Middle frontal gyrus (tissue), 1 donor: ENCODE measurements around the gene NPAT.
"Not testable (repeated sequence)": the region's sequence is repeated elsewhere in the genome, so short reads cannot be mapped to it uniquely, and the experiment has no call there.

Experiments used
- DNase-seq: peaks from one replicate; pipeline ENCODE4 v3.0.0-alpha.2; 2015; ENCODE audit warnings: low spot score; ENCODE audit errors: extremely low spot score

The NPAT gene

GRCh38 chr11:108218912-108219783 is 3.3 kb downstream of the NPAT start:
- no peak for DNase-seq

GRCh38 chr11:108218455-108218854 is 4.0 kb downstream of the NPAT start:
- no peak for DNase-seq

- no peak for DNase-seq
These were observed 5.5 kb downstream of the NPAT start for GRCh38 chr11:108216988-108217387.

- no peak for DNase-seq
These were observed 8.7 kb downstream of the NPAT start for GRCh38 chr11:108213784-108214183.

- DNase-seq = no peak
These were observed 12.0 kb downstream of the NPAT start for GRCh38 chr11:108210441-108210840.

GRCh38 chr11:108207683-108208060 is 14.8 kb downstream of the NPAT start:
- no peak for DNase-seq

- DNase-seq = no peak
These were observed 15.3 kb downstream of the NPAT start for GRCh38 chr11:108206969-108207682.

GRCh38 chr11:108206171-108206570 is 16.3 kb downstream of the NPAT start:
- no peak for DNase-seq

GRCh38 chr11:108204929-108205499 is 17.4 kb downstream of the NPAT start:
- DNase-seq = no peak

GRCh38 chr11:108204376-108204775 is 18.1 kb downstream of the NPAT start:
- no peak for DNase-seq

- no peak for DNase-seq
These were observed 19.4 kb downstream of the NPAT start for GRCh38 chr11:108203075-108203474.

- no peak for DNase-seq
These were observed 22.8 kb downstream of the NPAT start for GRCh38 chr11:108199446-108200321.

GRCh38 chr11:108198833-108199232 is 23.6 kb downstream of the NPAT start:
- no peak for DNase-seq

- DNase-seq = no peak
These were observed 25.1 kb downstream of the NPAT start for GRCh38 chr11:108197351-108197750.

- no peak for DNase-seq
These were observed 25.5 kb downstream of the NPAT start for GRCh38 chr11:108196901-108197300.

- no peak for DNase-seq
These were observed 28.7 kb downstream of the NPAT start for GRCh38 chr11:108193725-108194124.

- no peak for DNase-seq
These were observed 44.9 kb downstream of the NPAT start for GRCh38 chr11:108177570-108177969.

- DNase-seq = no peak
These were observed 52.3 kb downstream of the NPAT start for GRCh38 chr11:108170184-108170583.

- DNase-seq = no peak
These were observed 54.8 kb downstream of the NPAT start for GRCh38 chr11:108167624-108168023.

GRCh38 chr11:108162878-108163277 is 59.6 kb downstream of the NPAT start:
- not testable (repeated sequence) for DNase-seq

GRCh38 chr11:108160970-108161566 is 61.4 kb downstream of the NPAT start:
- no peak for DNase-seq
